HEK293 (cell line): ENCODE results near the gene SKAP1.

Source experiments
- CTCF ChIA-PET: fragments of 350-600 bp; formaldehyde crosslinking; extraction: SDS; loops from one replicate; lab custom pipeline; 2021; ENCODE audit warnings: antibody characterized with exemption; lab: Yijun Ruan, JAX
- POLR2A ChIA-PET: fragments of 300-600 bp; formaldehyde crosslinking; extraction: SDS; loops from one replicate; lab custom pipeline; 2020; ENCODE audit warnings: antibody characterized with exemption, inconsistent platforms; lab: Yijun Ruan, JAX
- H3K27ac ChIP-seq: fragments of 200-500 bp; sonication (Bioruptor generic); 2 replicates; pipeline ENCODE4 v1.5.1; 2014; ENCODE audit warnings: low read depth, low read length, control low read depth, inconsistent platforms; ENCODE audit errors: extremely low read depth
- H3K36me3 ChIP-seq, 2 experiments: fragments of 200-500 bp in 1 of 2; sonication (Bioruptor generic) in 1 of 2; 1 replicate in 1 of 2; 2 replicates in 1 of 2; pipeline ENCODE4 v1.5.1; 2014 to 2017; ENCODE audit warnings: inconsistent platforms in 2 of 2, low read length in 2 of 2; ENCODE audit not compliant: control insufficient read depth in 2 of 2, insufficient read depth in 1 of 2
- H3K4me1 ChIP-seq: fragments of 200-500 bp; sonication (Bioruptor generic); 2 replicates; pipeline ENCODE4 v1.5.1; 2014; ENCODE audit warnings: mild to moderate bottlenecking, low read length, inconsistent platforms; ENCODE audit not compliant: control insufficient read depth, insufficient read depth
- H3K4me3 ChIP-seq: 2 replicates; pipeline ENCODE4 v1.5.1; 2011; ENCODE audit warnings: low read depth, mild to moderate bottlenecking, control low read depth, low read length, moderate library complexity
- H3K9me3 ChIP-seq: fragments of 200-500 bp; sonication (Bioruptor generic); 2 replicates; pipeline ENCODE4 v1.5.1; 2014; ENCODE audit warnings: low read depth, low read length, inconsistent platforms; ENCODE audit not compliant: control insufficient read depth, insufficient read depth
- CTCF ChIP-seq: fragments of 450-650 bp; formaldehyde crosslinking; IDR thresholded peaks from 2 replicates; pipeline ENCODE4 v1.5.1; 2016; ENCODE audit warnings: missing biosample characterization, missing genetic modification characterization
- PRDM1 ChIP-seq: fragments of 450-650 bp; formaldehyde crosslinking; IDR thresholded peaks from 2 replicates; pipeline ENCODE4; 2016; ENCODE audit warnings: missing biosample characterization, missing genetic modification characterization
- SCRT1 ChIP-seq: fragments of 450-650 bp; formaldehyde crosslinking; IDR thresholded peaks from 2 replicates; pipeline ENCODE4 v1.5.1; 2016; ENCODE audit warnings: missing biosample characterization, missing genetic modification characterization, borderline replicate concordance
- SCRT2 ChIP-seq: fragments of 450-650 bp; formaldehyde crosslinking; IDR thresholded peaks from 2 replicates; pipeline ENCODE4 v1.5.1; 2016; ENCODE audit warnings: missing biosample characterization, missing genetic modification characterization
- TSHZ1 ChIP-seq: fragments of 450-650 bp; formaldehyde crosslinking; IDR thresholded peaks from 2 replicates; pipeline ENCODE4 v1.5.1; 2016; ENCODE audit warnings: missing biosample characterization, missing genetic modification characterization, borderline replicate concordance
- ZBTB21 ChIP-seq: fragments of 450-650 bp; formaldehyde crosslinking; IDR thresholded peaks from 2 replicates; pipeline ENCODE4 v1.5.1; 2017; ENCODE audit warnings: missing biosample characterization, missing genetic modification characterization
- ZBTB26 ChIP-seq: fragments of 450-650 bp; formaldehyde crosslinking; optimal IDR thresholded peaks from 2 replicates; pipeline ENCODE3; 2016; ENCODE audit warnings: missing biosample characterization, mild to moderate bottlenecking, missing genetic modification characterization
- ZNF112 ChIP-seq: fragments of 450-650 bp; formaldehyde crosslinking; IDR thresholded peaks from 2 replicates; pipeline ENCODE4 v1.5.0; 2017; ENCODE audit warnings: missing biosample characterization, missing genetic modification characterization
- ZNF146 ChIP-seq: fragments of 450-650 bp; formaldehyde crosslinking; IDR thresholded peaks from 2 replicates; pipeline ENCODE4 v1.5.1; 2016; ENCODE audit warnings: missing biosample characterization, missing genetic modification characterization
- ZNF211 ChIP-seq: fragments of 450-650 bp; formaldehyde crosslinking; IDR thresholded peaks from 2 replicates; pipeline ENCODE4 v1.5.1; 2016; ENCODE audit warnings: low read depth, missing biosample characterization, missing genetic modification characterization
- ZNF221 ChIP-seq: fragments of 450-650 bp; formaldehyde crosslinking; IDR thresholded peaks from 2 replicates; pipeline ENCODE4 v1.5.1; 2017; ENCODE audit warnings: missing biosample characterization, missing genetic modification characterization, borderline replicate concordance
- ZNF239 ChIP-seq: fragments of 450-650 bp; formaldehyde crosslinking; IDR thresholded peaks from 2 replicates; pipeline ENCODE4 v1.5.1; 2016; ENCODE audit warnings: missing biosample characterization, missing genetic modification characterization
- ZNF274 ChIP-seq, 2 experiments: fragments of 200-500 bp in 1 of 2; fragments of 450-650 bp in 1 of 2; sonication (Bioruptor generic) in 1 of 2; formaldehyde crosslinking in 1 of 2; IDR thresholded peaks; 2 replicates each; pipeline versions ENCODE4 v1.5.1 to v1.6.1; 2014 to 2016; ENCODE audit warnings: borderline replicate concordance in 1 of 2, inconsistent platforms in 1 of 2, low read length in 1 of 2, missing biosample characterization in 1 of 2, missing genetic modification characterization in 1 of 2
- ZNF292 ChIP-seq: fragments of 450-650 bp; formaldehyde crosslinking; IDR thresholded peaks from 2 replicates; pipeline ENCODE4 v1.5.1; 2016; ENCODE audit warnings: low read depth, missing biosample characterization, missing genetic modification characterization, borderline replicate concordance
- ZNF654 ChIP-seq: fragments of 450-650 bp; formaldehyde crosslinking; IDR thresholded peaks from 2 replicates; pipeline ENCODE4 v1.5.1; 2016; ENCODE audit warnings: low read depth, missing biosample characterization, missing genetic modification characterization

Gene SKAP1

GRCh38 chr17:48326310-48326709 lies 103.7 kb downstream of the SKAP1 start (continued):
- TF ChIP-seq ZBTB26 (tag by site-specific recombination) (no peak), TSHZ1 (no peak), ZNF211 (tag by site-specific recombination) (no peak), CTCF (no peak)

GRCh38 chr17:48322060-48322459 lies 108.0 kb downstream of the SKAP1 start:
- CTCF ChIA-PET = interaction anchor here (0.7 to 2.3 kb wide), 9 partner anchors 12 to 296 kb away, joined by 3 to 11 read pairs (median 5); no protein-coding TSS in a partner anchor
- Histone ChIP-seq H3K4me1 (0 out of 2 replicates have a peak, but pooled peaks cover 4% of the 10 kb centered on the region), H3K4me3 (no peak overlapping the region), H3K27ac (no peak overlapping the region), H3K36me3 (no peaks in the 10 kb centered on the region), H3K9me3 (no peaks in the 10 kb centered on the region)
- TF ChIP-seq ZNF112 (tag by site-specific recombination) = no peak
- 0 out of 2 replicates have a peak, but pooled peaks have one; percentile 8 for TF ChIP-seq CTCF
- TF ChIP-seq ZNF221 = no peak
- TF ChIP-seq ZNF654 (tag by site-specific recombination) = 0 out of 2 replicates have a peak, but pooled peaks have one; percentile 13
- no peak for TF ChIP-seq ZNF274 (IDR thresholded peaks at IDR 0.05; ENCODE audit: low read length)
- no peak for TF ChIP-seq ZNF274 (tag by site-specific recombination; IDR thresholded peaks at IDR 0.05; ENCODE audit: borderline replicate concordance)
- TF ChIP-seq ZBTB21 (tag by site-specific recombination) = no peak
- POLR2A ChIA-PET = no interaction called here

- Histone ChIP-seq H3K4me3 (no peak overlapping the region), H3K27ac (no peak overlapping the region), H3K4me1 (no peaks in the 10 kb centered on the region), H3K9me3 (no peaks in the 10 kb centered on the region), H3K36me3 (no peaks in the 10 kb centered on the region)
- ChIA-PET POLR2A (no interaction called here), CTCF (interaction anchor here (1.6 to 4.5 kb wide), 4 partner anchors 10 to 58 kb away, joined by 4 to 28 read pairs (median 6); no protein-coding TSS in a partner anchor)
- TF ChIP-seq PRDM1 (tag by site-specific recombination) (peak; percentile 45), SCRT2 (tag by site-specific recombination) (peak; percentile 87), ZNF146 (tag by site-specific recombination) (no peak), ZNF239 (tag by site-specific recombination) (no peak), ZNF292 (no peak), SCRT1 (tag by site-specific recombination) (peak; percentile 68; the same call in 1 of the 2 replicates)
Measured at GRCh38 chr17:48317732-48318131, 112.3 kb downstream of the SKAP1 start.
